Neural cell (in vitro differentiated cells): ENCODE data around the gene PDPN.

ENCODE experiments used
- CTCF ChIP-seq: fragments of 450-650 bp; IDR thresholded peaks from 2 replicates; pipeline ENCODE4 v1.5.1; 2014; ENCODE audit warnings: antibody characterized with exemption, mild to moderate bottlenecking, moderate library complexity; ENCODE audit not compliant: poor library complexity, severe bottlenecking
- EP300 ChIP-seq: fragments of 450-650 bp; conservative IDR thresholded peaks from 2 replicates; pipeline ENCODE4 v1.6.1; 2014; ENCODE audit warnings: antibody characterized with exemption, mild to moderate bottlenecking, moderate library complexity; ENCODE audit not compliant: poor library complexity, severe bottlenecking
- EZH2 ChIP-seq: fragments of 200-600, 300-800 bp; shearing (Covaris generic), sonication (generic); IDR thresholded peaks from 2 replicates; pipeline ENCODE4 v1.6.1; 2014; ENCODE audit warnings: antibody characterized with exemption, low read length, borderline replicate concordance, mild to moderate bottlenecking; ENCODE audit not compliant: insufficient read depth, poor library complexity, severe bottlenecking
- MXI1 ChIP-seq: fragments of 450-650 bp; conservative IDR thresholded peaks from 2 replicates; pipeline ENCODE4 v1.6.1; 2014; ENCODE audit warnings: antibody characterized with exemption, mild to moderate bottlenecking; ENCODE audit not compliant: poor library complexity, severe bottlenecking
- POLR2AphosphoS5 ChIP-seq: IDR thresholded peaks from 2 replicates; pipeline ENCODE4 v1.6.1; 2012
- REST ChIP-seq: IDR thresholded peaks from 2 replicates; pipeline ENCODE4 v1.6.1; 2012; ENCODE audit warnings: borderline replicate concordance
- SMC3 ChIP-seq: fragments of 450-650 bp; conservative IDR thresholded peaks from 2 replicates; pipeline ENCODE4 v1.6.1; 2014; ENCODE audit warnings: antibody characterized with exemption, mild to moderate bottlenecking, moderate library complexity; ENCODE audit not compliant: poor library complexity
- TAF1 ChIP-seq: IDR thresholded peaks from 2 replicates; pipeline ENCODE4 v1.6.1; 2012; ENCODE audit warnings: low read depth

GRCh38 chr1:13604721-13605120, 21.1 kb downstream of the PDPN start:
- TF ChIP-seq POLR2AphosphoS5: no peak
- TF ChIP-seq CTCF: no peak
- no peak for TF ChIP-seq REST
- no peak for TF ChIP-seq MXI1
- TF ChIP-seq SMC3: no peak
- no peak for TF ChIP-seq TAF1
- no peak for TF ChIP-seq EP300
- no peak for TF ChIP-seq EZH2
